ENCODE measurements around the gene HYDIN.

- TF ChIP-seq CTCF (IDR thresholded peaks at IDR 0.05): no peak
- TF ChIP-seq POLR2A (IDR thresholded peaks at IDR 0.05): no peak
- TF ChIP-seq POLR2AphosphoS5 (IDR thresholded peaks at IDR 0.05): no peak
- no peak for TF ChIP-seq EP300 (IDR thresholded peaks at IDR 0.05; ENCODE audit: low read depth)
These were observed 470.3 kb downstream of the HYDIN start for GRCh38 chr16:70760221-70760620.
